CD14-positive monocyte (primary cell): Measurements from ENCODE around the gene FOXR1. TPM values are rescaled to one million over a fixed set of nuclear protein-coding genes. Genes with fewer than 3 reads are reported as not detected.

Experiments used
- DNase-seq, 3 donors: peaks; one replicate each; pipeline ENCODE4 v3.0.0-alpha.2; 2011 to 2022
- H2AFZ ChIP-seq: 2 replicates; pipeline ENCODE4 v1.6.0; 2012; ENCODE audit warnings: mild to moderate bottlenecking, low read depth, low read length, inconsistent platforms; ENCODE audit not compliant: insufficient read depth, poor library complexity, severe bottlenecking
- H3K27ac ChIP-seq, 2 donors: 1 replicate in 1 of 2; 2 replicates in 1 of 2; pipeline ENCODE4 v1.5.1; 2012 to 2013; ENCODE audit warnings: low read length in 2 of 2, control low read depth in 1 of 2, inconsistent platforms in 1 of 2, low read depth in 1 of 2, mild to moderate bottlenecking in 1 of 2
- H3K27me3 ChIP-seq, 2 donors: one replicate each; pipeline versions ENCODE4 v1.6.0 to v1.6.1; 2011 to 2013; ENCODE audit warnings: low read length in 2 of 2; ENCODE audit not compliant: control insufficient read depth in 2 of 2, insufficient read depth in 2 of 2
- H3K36me3 ChIP-seq, 2 donors: replicated peaks in 1 of 2; 1 replicate in 1 of 2; 2 replicates in 1 of 2; pipeline versions ENCODE4 v1.5.1 to v1.6.1; 2012 to 2013; ENCODE audit warnings: low read length in 2 of 2, control low read depth in 1 of 2, inconsistent platforms in 1 of 2, mild to moderate bottlenecking in 1 of 2; ENCODE audit not compliant: insufficient read depth in 2 of 2, control insufficient read depth in 1 of 2
- H3K4me1 ChIP-seq, 2 donors: 1 replicate in 1 of 2; 2 replicates in 1 of 2; pipeline versions ENCODE4 v1.5.1 to v1.6.1; 2012 to 2013; ENCODE audit warnings: low read length in 2 of 2, control low read depth in 1 of 2, inconsistent platforms in 1 of 2, mild to moderate bottlenecking in 1 of 2, moderate library complexity in 1 of 2; ENCODE audit not compliant: insufficient read depth in 2 of 2, control insufficient read depth in 1 of 2
- H3K4me2 ChIP-seq: replicated peaks from 2 replicates; pipeline ENCODE3; 2012; ENCODE audit warnings: low read length, moderate library complexity, mild to moderate bottlenecking; ENCODE audit not compliant: poor library complexity, severe bottlenecking; ENCODE audit errors: extremely low read depth
- H3K4me3 ChIP-seq, 3 experiments: fragments of 200-600 bp in 1 of 3; sonication (generic) in 1 of 3; replicated peaks in 1 of 3; 1 replicate in 2 of 3; 2 replicates in 1 of 3; pipeline ENCODE4 v1.5.1; 2011 to 2013; ENCODE audit warnings: low read length in 3 of 3, mild to moderate bottlenecking in 3 of 3, control low read depth in 2 of 3, low read depth in 2 of 3, inconsistent platforms in 1 of 3, moderate library complexity in 1 of 3
- H3K79me2 ChIP-seq: 2 replicates; pipeline ENCODE4 v1.6.0; 2012; ENCODE audit warnings: mild to moderate bottlenecking, control low read depth, inconsistent platforms, low read length, moderate library complexity; ENCODE audit not compliant: insufficient read depth
- H3K9ac ChIP-seq: 2 replicates; pipeline ENCODE4 v1.6.0; 2017; ENCODE audit warnings: low read length, mild to moderate bottlenecking; ENCODE audit not compliant: insufficient read depth, poor library complexity, severe bottlenecking
- H3K9me3 ChIP-seq, 2 donors: replicated peaks in 1 of 2; 1 replicate in 1 of 2; 2 replicates in 1 of 2; pipeline versions ENCODE4 v1.5.1 to v1.6.1; 2012 to 2013; ENCODE audit warnings: low read length in 2 of 2, control low read depth in 1 of 2; ENCODE audit not compliant: control insufficient read depth in 1 of 2, insufficient read depth in 1 of 2
- H4K20me1 ChIP-seq: 2 replicates; pipeline ENCODE4 v1.6.0; 2012; ENCODE audit warnings: mild to moderate bottlenecking, low read length, control low read depth, moderate library complexity; ENCODE audit not compliant: insufficient read depth
- H3K27ac Mint-ChIP-seq, 7 donors: one replicate each; pipeline ENCODE4 v1.8.0; 2020; ENCODE audit warnings: mild to moderate bottlenecking in 7 of 7, mixed read lengths in 7 of 7, moderate library complexity in 6 of 7, inconsistent platforms in 2 of 7
- H3K27me3 Mint-ChIP-seq, 3 donors: one replicate each; pipeline ENCODE4 v1.8.0; 2021 to 2022; ENCODE audit warnings: low read depth in 3 of 3, mild to moderate bottlenecking in 3 of 3, mixed read lengths in 3 of 3, moderate library complexity in 3 of 3, inconsistent platforms in 1 of 3
- H3K36me3 Mint-ChIP-seq, 2 donors: one replicate each; pipeline ENCODE4 v1.8.0; 2020; ENCODE audit warnings: mixed read lengths in 2 of 2, inconsistent platforms in 1 of 2, mild to moderate bottlenecking in 1 of 2
- H3K4me1 Mint-ChIP-seq: one replicate; pipeline ENCODE4 v1.8.0; 2020; ENCODE audit warnings: mild to moderate bottlenecking, mixed read lengths
- H3K4me3 Mint-ChIP-seq, 2 donors: one replicate each; pipeline ENCODE4 v1.8.0; 2020; ENCODE audit warnings: mild to moderate bottlenecking in 2 of 2, mixed read lengths in 2 of 2, moderate library complexity in 1 of 2
- H3K9me3 Mint-ChIP-seq, 7 donors: one replicate each; pipeline ENCODE4 v1.8.0; 2020 to 2022; ENCODE audit warnings: mixed read lengths in 7 of 7, mild to moderate bottlenecking in 6 of 7, moderate library complexity in 6 of 7, inconsistent platforms in 2 of 7
- WGBS: methylation state at CpG from one replicate; pipeline ENCODE4 v1.1.5; 2013; ENCODE audit warnings: missing lambda C conversion rate; ENCODE audit not compliant: insufficient coverage; 5-methylcytosine and 5-hydroxymethylcytosine counted together
- intact Hi-C, 2 donors: fragments of 100-400 bp; cut with micrococcal nuclease; formaldehyde crosslinking; loops; one replicate each; pipeline versions ENCODE4 v1.15.0 to v1.15.1; 2023
- polyA plus RNA-seq, 3 donors: library from polyadenylated mRNA; depleted of rRNA in 1 of 3; unstranded in 2 of 3; stranded (reverse) in 1 of 3; fragments of 300-500 nt in 2 of 3; fragments of >200 nt in 1 of 3; fragmentation: Illumina TruSeq in 2 of 3; gene quantifications; 1 replicate in 2 of 3; 2 replicates in 1 of 3; pipeline ENCODE4 v1.2.3, GENCODE V29; 2012 to 2021
- TF ChIP-seq, protein P1 (sequence below): fragments of 200-600 bp; IDR thresholded peaks from one replicate; pipeline ENCODE4 v1.8.0; 2022; ENCODE audit warnings: antibody characterized with exemption, mild to moderate bottlenecking

The FOXR1 gene
- polyA plus RNA-seq, 3 donors = not detected

DNA sequence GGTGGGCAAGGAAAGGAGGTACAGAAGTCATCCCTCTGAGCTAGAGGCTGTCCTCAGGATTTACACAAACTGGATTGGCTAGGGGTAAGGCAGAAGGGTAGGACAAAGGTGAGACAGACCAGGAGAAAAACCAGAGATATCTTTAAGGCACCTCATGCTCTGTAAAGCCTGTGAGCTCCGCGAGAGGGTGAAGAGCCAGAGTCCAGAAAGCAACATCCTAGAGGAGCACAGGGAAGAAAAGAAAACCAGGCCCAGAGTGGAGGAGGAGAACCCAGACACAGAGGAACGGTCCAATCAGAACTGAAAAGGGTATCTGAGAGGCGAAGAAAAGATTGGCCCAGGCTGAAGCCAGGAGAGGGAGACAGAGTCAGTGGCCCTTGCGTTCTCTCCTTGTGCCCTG is 54.0 kb downstream of the FOXR1 start:
- Mint-ChIP-seq H3K9me3 (no peaks in the 10 kb centered on the region), H3K27me3 (peaks cover 0 to 1% (median 0%) of the 10 kb centered on the region in 3 donors), H3K4me1 (peaks cover 16% of the 10 kb centered on the region), H3K4me3 (no peak overlapping the region), H3K27ac (peak overlapping the region in 3 of 7 donors; percentile 1 to 65 (median 51)), H3K36me3 (peaks cover 49 to 61% of the 10 kb centered on the region in 2 donors)
- H4K20me1 ChIP-seq = no peaks in the 10 kb centered on the region
- H3K27me3 ChIP-seq = no peaks in the 10 kb centered on the region
- DNase-seq = no peak
- TF ChIP-seq, protein P1, sequence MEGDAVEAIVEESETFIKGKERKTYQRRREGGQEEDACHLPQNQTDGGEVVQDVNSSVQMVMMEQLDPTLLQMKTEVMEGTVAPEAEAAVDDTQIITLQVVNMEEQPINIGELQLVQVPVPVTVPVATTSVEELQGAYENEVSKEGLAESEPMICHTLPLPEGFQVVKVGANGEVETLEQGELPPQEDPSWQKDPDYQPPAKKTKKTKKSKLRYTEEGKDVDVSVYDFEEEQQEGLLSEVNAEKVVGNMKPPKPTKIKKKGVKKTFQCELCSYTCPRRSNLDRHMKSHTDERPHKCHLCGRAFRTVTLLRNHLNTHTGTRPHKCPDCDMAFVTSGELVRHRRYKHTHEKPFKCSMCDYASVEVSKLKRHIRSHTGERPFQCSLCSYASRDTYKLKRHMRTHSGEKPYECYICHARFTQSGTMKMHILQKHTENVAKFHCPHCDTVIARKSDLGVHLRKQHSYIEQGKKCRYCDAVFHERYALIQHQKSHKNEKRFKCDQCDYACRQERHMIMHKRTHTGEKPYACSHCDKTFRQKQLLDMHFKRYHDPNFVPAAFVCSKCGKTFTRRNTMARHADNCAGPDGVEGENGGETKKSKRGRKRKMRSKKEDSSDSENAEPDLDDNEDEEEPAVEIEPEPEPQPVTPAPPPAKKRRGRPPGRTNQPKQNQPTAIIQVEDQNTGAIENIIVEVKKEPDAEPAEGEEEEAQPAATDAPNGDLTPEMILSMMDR = no peak
- H2AFZ ChIP-seq = no peak overlapping the region
- H3K9me3 ChIP-seq = no peaks in the 10 kb centered on the region
- no peak overlapping the region for H3K4me3 ChIP-seq
- peak overlapping the region in 1 of 2 donors; percentile 31 for H3K27ac ChIP-seq
- H3K9ac ChIP-seq = no peak overlapping the region
- peaks cover 8 to 16% of the 10 kb centered on the region in 2 donors for H3K4me1 ChIP-seq
- H3K79me2 ChIP-seq = peaks cover 21% of the 10 kb centered on the region
- WGBS = 100% methylated on average over 5 of the region's 5 CpGs
- intact Hi-C loops = no loop called here
- peaks cover 43 to 60% of the 10 kb centered on the region in 2 donors for H3K36me3 ChIP-seq
- no peak overlapping the region for H3K4me2 ChIP-seq

DNA sequence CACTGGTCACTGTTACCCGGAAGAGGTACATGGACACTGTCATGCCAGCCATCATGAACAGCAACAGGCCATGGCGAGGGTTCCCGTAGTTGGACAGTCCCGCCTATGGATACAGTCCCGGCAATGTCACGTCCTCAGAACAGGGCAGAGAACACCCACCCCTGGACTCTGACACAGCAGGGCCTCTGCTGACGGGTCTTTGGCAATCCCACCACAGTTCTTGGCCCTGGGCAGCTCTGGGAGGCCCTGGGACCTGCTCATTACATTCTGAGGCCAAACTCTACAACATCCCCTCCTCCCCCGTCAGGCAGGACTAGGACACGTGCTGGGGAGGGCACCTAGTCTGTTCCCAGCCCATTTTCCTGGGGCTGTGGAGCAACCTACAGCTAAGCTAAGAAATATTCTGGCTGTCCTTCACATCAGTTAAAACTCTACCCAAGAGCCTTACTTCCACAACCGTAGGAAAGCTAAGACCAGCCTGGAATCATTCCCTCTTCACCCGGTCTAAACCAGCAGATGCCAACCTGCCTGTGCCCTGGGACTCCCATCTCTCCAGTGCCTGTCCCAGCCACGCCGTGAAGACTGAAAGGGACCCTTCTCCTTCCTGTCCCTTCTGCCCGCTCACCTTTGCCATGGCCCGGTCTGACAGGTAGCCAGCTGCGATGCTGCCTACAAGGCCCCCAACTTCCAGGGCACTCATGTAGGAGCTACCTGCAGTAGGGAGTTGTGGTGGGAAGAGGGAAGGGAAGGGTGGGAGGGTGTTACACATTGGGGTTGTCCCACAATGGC is 54.6 kb downstream of the FOXR1 start:
- Histone ChIP-seq H3K4me3 (no peak overlapping the region), H3K27ac (peak overlapping the region in 1 of 2 donors; percentile 31), H3K4me2 (no peak overlapping the region), H3K9ac (no peak overlapping the region), H3K36me3 (peaks cover 41 to 54% of the 10 kb centered on the region in 2 donors), H4K20me1 (no peaks in the 10 kb centered on the region), H3K4me1 (peaks cover 8 to 15% of the 10 kb centered on the region in 2 donors), H2AFZ (no peak overlapping the region), H3K9me3 (no peaks in the 10 kb centered on the region), H3K27me3 (no peaks in the 10 kb centered on the region), H3K79me2 (peaks cover 15% of the 10 kb centered on the region)
- peaks cover 49 to 55% of the 10 kb centered on the region in 2 donors for H3K36me3 Mint-ChIP-seq
- peaks cover 16% of the 10 kb centered on the region for H3K4me1 Mint-ChIP-seq
- H3K4me3 Mint-ChIP-seq = no peak overlapping the region
- 92% methylated on average over 11 of the region's 16 CpGs for WGBS
- intact Hi-C loops = no loop called here
- no peak for DNase-seq
- peaks cover 0 to 1% (median 0%) of the 10 kb centered on the region in 3 donors for H3K27me3 Mint-ChIP-seq
- TF ChIP-seq, protein P1 = no peak
- H3K9me3 Mint-ChIP-seq = no peaks in the 10 kb centered on the region
- peak overlapping the region in 4 of 7 donors; percentile 18 to 65 (median 28) for H3K27ac Mint-ChIP-seq
